Smooth muscle cell (in vitro differentiated cells): ENCODE results near the gene GABRR3. TPM values are rescaled to one million over a fixed set of nuclear protein-coding genes. Genes with fewer than 3 reads are reported as not detected.

Experiments used
- DNase-seq: peaks from one replicate; lab custom pipeline; 2025; ENCODE audit not compliant: unreplicated experiment; lab: John Stamatoyannopoulos, UW
- H2AFZ ChIP-seq: fragments of 200-600 bp; sonication (generic); 2 replicates; pipeline ENCODE4 v1.6.0; 2016; ENCODE audit warnings: antibody characterized with exemption, low read depth, mild to moderate bottlenecking
- H3F3A ChIP-seq: fragments of 200-600 bp; sonication (generic); 2 replicates; pipeline ENCODE4 v1.6.0; 2017; ENCODE audit warnings: antibody characterized with exemption, low read depth
- H3K27ac ChIP-seq: fragments of 200-600 bp; sonication (generic); 2 replicates; pipeline ENCODE4 v1.5.1; 2016; ENCODE audit warnings: low read depth, mild to moderate bottlenecking
- H3K27me3 ChIP-seq: fragments of 200-600 bp; sonication (generic); 2 replicates; pipeline ENCODE4 v1.6.1; 2016; ENCODE audit warnings: low read depth, mild to moderate bottlenecking
- H3K36me3 ChIP-seq: fragments of 200-600 bp; sonication (generic); 2 replicates; pipeline ENCODE4 v1.5.1; 2016; ENCODE audit warnings: low read depth
- H3K4me1 ChIP-seq: fragments of 200-600 bp; sonication (generic); 2 replicates; pipeline ENCODE4 v1.5.1; 2016; ENCODE audit warnings: low read depth
- H3K4me2 ChIP-seq: fragments of 200-600 bp; sonication (generic); 2 replicates; pipeline ENCODE4 v1.6.0; 2016; ENCODE audit warnings: mild to moderate bottlenecking
- H3K4me3 ChIP-seq: fragments of 200-600 bp; sonication (generic); 2 replicates; pipeline ENCODE4 v1.5.1; 2016; ENCODE audit warnings: mild to moderate bottlenecking
- H3K79me2 ChIP-seq: fragments of 200-600 bp; sonication (generic); 2 replicates; pipeline ENCODE4 v1.6.0; 2016; ENCODE audit warnings: low read depth, mild to moderate bottlenecking
- H3K9ac ChIP-seq: fragments of 200-600 bp; sonication (generic); 2 replicates; pipeline ENCODE4 v1.6.0; 2016; ENCODE audit warnings: low read depth
- H3K9me3 ChIP-seq: fragments of 200-600 bp; sonication (generic); replicated peaks from 2 replicates; pipeline ENCODE4 v1.5.1; 2016; ENCODE audit warnings: low read depth
- H4K20me1 ChIP-seq: fragments of 200-600 bp; sonication (generic); 2 replicates; pipeline ENCODE4 v1.6.0; 2016; ENCODE audit warnings: low read depth
- CTCF ChIP-seq: fragments of 200-600 bp; sonication (generic); IDR thresholded peaks from 2 replicates; pipeline ENCODE4 v1.5.1; 2017; ENCODE audit warnings: borderline replicate concordance, mild to moderate bottlenecking, antibody characterized with exemption; ENCODE audit not compliant: insufficient read depth, poor library complexity, severe bottlenecking
- WGBS: methylation state at CpG from one replicate; pipeline ENCODE4 v1.1.7; 2016; ENCODE audit warnings: low lambda C conversion rate; 5-methylcytosine and 5-hydroxymethylcytosine counted together
- polyA plus RNA-seq: library from polyadenylated mRNA; unstranded; fragments of >200 nt; fragmentation: Nextera tagmentation; extraction: Ambion mirVana; gene quantifications from 2 replicates; pipeline ENCODE4 v1.2.1, GENCODE V29; 2016
- total RNA-seq: library from RNA; depleted of rRNA; stranded (reverse); fragments of >200 nt; gene quantifications from 2 replicates; pipeline ENCODE4 v1.2.3, GENCODE V29; 2014

The GABRR3 gene
- total and polyA plus RNA-seq, 2 experiments from 2014 or later = not detected

DNA sequence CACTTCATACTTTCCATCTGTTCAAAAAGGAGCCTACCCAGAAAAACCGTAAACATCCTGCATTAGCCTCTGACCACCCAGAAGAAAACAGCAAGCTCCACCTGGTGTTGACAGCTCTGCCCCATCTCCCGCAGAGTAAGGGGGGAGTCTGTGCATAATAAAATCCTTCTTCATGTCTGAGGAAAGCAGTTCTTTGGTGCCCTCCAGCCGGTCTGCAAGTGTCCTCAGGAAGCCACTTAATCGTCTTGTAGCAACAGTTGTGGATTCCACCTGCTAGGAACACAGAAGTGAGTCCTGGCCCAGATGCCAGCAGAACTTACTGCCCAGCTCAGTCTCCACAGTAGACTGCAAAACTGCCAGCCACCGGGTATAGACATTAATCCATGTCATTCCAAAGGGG is 85.4 kb downstream of the GABRR3 start:
- Histone ChIP-seq H3K36me3 (peaks cover 2% of the 10 kb centered on the region), H3F3A (no peaks in the 10 kb centered on the region), H3K4me1 (no peaks in the 10 kb centered on the region), H3K9me3 (no peaks in the 10 kb centered on the region), H3K9ac (no peak overlapping the region), H3K27ac (no peak overlapping the region), H3K4me2 (no peak overlapping the region), H3K79me2 (no peaks in the 10 kb centered on the region), H4K20me1 (no peaks in the 10 kb centered on the region), H3K4me3 (no peak overlapping the region), H2AFZ (no peak overlapping the region), H3K27me3 (no peaks in the 10 kb centered on the region)
- WGBS = 94% methylated on average over 5 of the region's 5 CpGs
- no peak for DNase-seq
- no peak for TF ChIP-seq CTCF

GRCh38 chr3:97949110-97949485 is 86.0 kb downstream of the GABRR3 start:
- no peaks in the 10 kb centered on the region for H3K9me3 ChIP-seq
- no peak overlapping the region for H3K9ac ChIP-seq
- no peak for DNase-seq
- H3K4me1 ChIP-seq = no peaks in the 10 kb centered on the region
- H2AFZ ChIP-seq = no peak overlapping the region
- H3K27ac ChIP-seq = no peak overlapping the region
- H3K4me3 ChIP-seq = no peak overlapping the region
- no peak overlapping the region for H3K4me2 ChIP-seq
- no peak for TF ChIP-seq CTCF
- 97% methylated on average over 2 of the region's 2 CpGs for WGBS
- no peaks in the 10 kb centered on the region for H4K20me1 ChIP-seq
- no peaks in the 10 kb centered on the region for H3K79me2 ChIP-seq
- no peaks in the 10 kb centered on the region for H3F3A ChIP-seq
- peaks cover 5% of the 10 kb centered on the region for H3K36me3 ChIP-seq
- no peaks in the 10 kb centered on the region for H3K27me3 ChIP-seq

DNA sequence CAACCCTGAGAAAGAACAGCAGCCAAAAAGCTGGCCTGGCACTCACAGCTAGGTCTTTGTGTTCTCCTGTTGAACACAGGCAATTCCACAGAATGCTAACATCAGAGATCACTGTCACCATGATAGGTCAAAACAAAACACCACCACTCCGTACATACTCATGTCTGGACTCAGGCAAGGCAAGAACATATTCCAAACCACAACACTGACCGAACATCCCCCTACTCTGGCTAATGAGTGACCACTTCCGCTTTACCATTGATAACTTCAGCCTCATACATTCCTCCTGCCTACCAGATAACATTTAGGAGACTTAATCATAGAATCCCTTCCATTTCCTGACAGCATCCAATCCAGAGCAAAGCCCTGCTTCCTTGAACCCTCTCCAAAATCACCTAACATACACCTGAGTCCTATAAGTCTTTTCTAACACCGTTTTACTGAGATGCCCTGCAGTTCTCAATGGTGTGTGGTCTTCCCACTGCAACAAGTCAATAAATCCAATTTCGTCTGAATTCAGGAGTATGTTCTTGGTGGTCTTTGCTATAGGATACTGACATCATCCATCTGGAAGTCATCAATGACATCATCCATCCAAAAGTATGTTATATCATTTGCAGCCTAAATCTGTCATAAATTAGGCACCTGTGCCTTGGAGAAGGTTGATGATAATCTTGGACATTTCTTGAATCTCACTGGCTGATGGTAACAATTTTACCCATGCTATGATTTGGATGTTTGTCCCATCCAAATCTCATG is 86.6 kb downstream of the GABRR3 start:
- Histone ChIP-seq H3K79me2 (no peaks in the 10 kb centered on the region), H3K4me2 (no peak overlapping the region), H3K9ac (no peak overlapping the region), H3F3A (no peaks in the 10 kb centered on the region), H3K4me1 (no peaks in the 10 kb centered on the region), H4K20me1 (no peaks in the 10 kb centered on the region), H3K27ac (no peak overlapping the region), H3K4me3 (no peak overlapping the region), H3K27me3 (no peaks in the 10 kb centered on the region), H3K9me3 (no peaks in the 10 kb centered on the region), H3K36me3 (peaks cover 10% of the 10 kb centered on the region), H2AFZ (no peak overlapping the region)
- DNase-seq = no peak
- WGBS = 87% methylated on average over 5 of the region's 5 CpGs
- no peak for TF ChIP-seq CTCF
